Gastrocnemius medialis (tissue), 4 donors: ENCODE results near the gene RIMS3.

Experiments
- CTCF ChIP-seq, 5 experiments: fragments of 450-650 bp in 3 of 5; fragments of 200-600 bp in 2 of 5; sonication (generic) in 2 of 5; IDR thresholded peaks in 4 of 5; conservative IDR thresholded peaks in 1 of 5; 1 replicate in 4 of 5; 2 replicates in 1 of 5; pipeline ENCODE4 v1.5.1; 2016 to 2019; ENCODE audit warnings: antibody characterized with exemption in 5 of 5, mild to moderate bottlenecking in 3 of 5, moderate library complexity in 3 of 5
- POLR2A ChIP-seq, 2 donors: fragments of 450-650 bp; IDR thresholded peaks; one replicate each; pipeline ENCODE4 v1.6.1; 2017; ENCODE audit warnings: antibody characterized with exemption in 2 of 2, mild to moderate bottlenecking in 2 of 2, moderate library complexity in 2 of 2

GRCh38 chr1:40599926-40600325 lies 65.6 kb downstream of the RIMS3 start:
- no peak for TF ChIP-seq CTCF (IDR thresholded peaks at IDR 0.05 in 4 of 5, conservative IDR thresholded peaks at IDR 0.05 in 1 of 5)
- no peak for TF ChIP-seq POLR2A (IDR thresholded peaks at IDR 0.05)
